ENCODE measurements around the gene TRANK1.
"Not testable (repeated sequence)": the region's sequence is repeated elsewhere in the genome, so short reads cannot be mapped to it uniquely, and the experiment has no call there.

TRANK1 gene

GRCh38 chr3:36944641-36945270, at the start of gene TRANK1:
TRANK1 (minus strand) TSS chr3:36945054; CDS start chr3:36944809, 245 bp downstream.
- DNase-seq: peak; percentile 47

- DNase-seq: no peak
Measured at GRCh38 chr3:36993326-36994283, 48.8 kb upstream of the TRANK1 start, which contains the start of gene MLH1. MLH1 (plus strand) TSS chr3:36993518; CDS start chr3:36993548, 30 bp downstream.

GRCh38 chr3:36992806-36993325, 48.0 kb upstream of the TRANK1 start, which contains the start of gene EPM2AIP1:
EPM2AIP1 (minus strand) TSS chr3:36993131; CDS start chr3:36993077, 54 bp downstream.
- DNase-seq: no peak

GRCh38 chr3:36991923-36992805, 47.3 kb upstream of the TRANK1 start:
- DNase-seq: no peak

GRCh38 chr3:36991147-36991546, 46.3 kb upstream of the TRANK1 start:
- DNase-seq: no peak

- no peak for DNase-seq
Measured at GRCh38 chr3:36989568-36989967, 44.7 kb upstream of the TRANK1 start.

GRCh38 chr3:36989005-36989404, 44.2 kb upstream of the TRANK1 start:
- no peak for DNase-seq

- DNase-seq: no peak
Measured at GRCh38 chr3:36988356-36988755, 43.5 kb upstream of the TRANK1 start.

GRCh38 chr3:36981006-36981405, 36.2 kb upstream of the TRANK1 start:
- no peak for DNase-seq

GRCh38 chr3:36973139-36973538, 28.3 kb upstream of the TRANK1 start:
- no peak for DNase-seq

GRCh38 chr3:36972163-36972562, 27.3 kb upstream of the TRANK1 start:
- DNase-seq: no peak

- DNase-seq: peak; percentile 94
Measured at GRCh38 chr3:36969540-36970432, 24.9 kb upstream of the TRANK1 start.

GRCh38 chr3:36969085-36969484, 24.2 kb upstream of the TRANK1 start:
- DNase-seq: no peak

GRCh38 chr3:36965440-36965839, 20.6 kb upstream of the TRANK1 start:
- DNase-seq: no peak

- DNase-seq: no peak
Measured at GRCh38 chr3:36964817-36965216, 20.0 kb upstream of the TRANK1 start.

- no peak for DNase-seq
Measured at GRCh38 chr3:36964331-36964730, 19.5 kb upstream of the TRANK1 start.

GRCh38 chr3:36963008-36963407, 18.2 kb upstream of the TRANK1 start:
- not testable (repeated sequence) for DNase-seq

- DNase-seq: no peak
Measured at GRCh38 chr3:36960502-36960901, 15.6 kb upstream of the TRANK1 start.

- peak; percentile 83 for DNase-seq
Measured at GRCh38 chr3:36959821-36960220, 15.0 kb upstream of the TRANK1 start.

GRCh38 chr3:36957862-36958686, 13.2 kb upstream of the TRANK1 start:
- peak; percentile 94 for DNase-seq

GRCh38 chr3:36957063-36957462, 12.2 kb upstream of the TRANK1 start:
- DNase-seq: no peak
